ENCODE data around the gene PRKCG. TPM values are rescaled to one million over a fixed set of nuclear protein-coding genes. Genes with fewer than 3 reads are reported as not detected.

The PRKCG gene
- total RNA-seq, 1 experiment from 2014 or later = 2.8 TPM

DNA sequence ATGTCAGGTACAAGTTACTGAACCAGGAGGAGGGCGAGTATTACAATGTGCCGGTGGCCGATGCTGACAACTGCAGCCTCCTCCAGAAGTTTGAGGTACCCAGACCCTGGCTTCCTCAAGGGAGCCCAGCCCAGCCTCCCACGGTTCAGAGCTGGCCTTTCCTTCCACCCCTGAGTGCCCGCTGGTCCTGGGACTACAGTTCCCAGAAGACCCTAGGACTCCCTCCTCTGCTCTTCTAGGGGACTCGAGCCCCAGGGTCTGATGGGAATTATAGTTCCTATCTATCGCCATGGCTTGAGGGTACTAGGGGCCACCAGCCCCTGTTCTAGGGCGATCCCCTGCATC is 11.0 kb downstream of the PRKCG start:
- Histone ChIP-seq H3K9ac (ENCODE audit: low read length) (no peak overlapping the region), H3K27ac (ENCODE audit: low read depth, low read length) (no peak overlapping the region), H3K4me1 (ENCODE audit: control insufficient read depth in 1 of 2, insufficient read depth in 2 of 2, low read length in 2 of 2) (peaks cover 7 to 20% of the 10 kb centered on the region in 2 experiments; a peak in 3 of 4 replicates), H3K27me3 (ENCODE audit: insufficient read depth, low read length) (no peaks in the 10 kb centered on the region), H3K4me3 (replicated peaks in 1 of 2; ENCODE audit: low read depth in 1 of 2, low read length in 2 of 2) (no peak overlapping the region), H3K9me3 (ENCODE audit: control insufficient read depth in 1 of 2, insufficient read depth in 1 of 2, low read depth in 1 of 2, low read length in 2 of 2) (no peaks in the 10 kb centered on the region), H2AFZ (ENCODE audit: low read depth, low read length, poor library complexity, severe bottlenecking) (no peak overlapping the region), H3K79me2 (ENCODE audit: insufficient read depth, low read length) (no peaks in the 10 kb centered on the region), H4K20me1 (ENCODE audit: insufficient read depth) (no peaks in the 10 kb centered on the region), H3K36me3 (ENCODE audit: control insufficient read depth in 1 of 2, insufficient read depth in 2 of 2, low read length in 2 of 2) (no peaks in the 10 kb centered on the region), H3K4me2 (ENCODE audit: low read length) (no peak overlapping the region), H3K9me2 (ENCODE audit: insufficient read depth) (no peaks in the 10 kb centered on the region)
- TF ChIP-seq ZNF274 (IDR thresholded peaks at IDR 0.05; ENCODE audit: low read depth, low read length) = no peak
- TF ChIP-seq, protein P1, sequence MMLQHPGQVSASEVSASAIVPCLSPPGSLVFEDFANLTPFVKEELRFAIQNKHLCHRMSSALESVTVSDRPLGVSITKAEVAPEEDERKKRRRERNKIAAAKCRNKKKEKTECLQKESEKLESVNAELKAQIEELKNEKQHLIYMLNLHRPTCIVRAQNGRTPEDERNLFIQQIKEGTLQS (IDR thresholded peaks at IDR 0.05) = no peak
- no peak for TF ChIP-seq CEBPB (IDR thresholded peaks at IDR 0.05; ENCODE audit: low read depth)
- no peak for TF ChIP-seq MAX (IDR thresholded peaks at IDR 0.05)
- TF ChIP-seq EGR1 (IDR thresholded peaks at IDR 0.05; ENCODE audit: low read depth) = no peak
- no peak for TF ChIP-seq ZFX (IDR thresholded peaks at IDR 0.05)
- TF ChIP-seq POLR2A (IDR thresholded peaks at IDR 0.05; ENCODE audit: borderline replicate concordance, extremely low read depth, insufficient read depth, insufficient read length) = no peak
- ChIA-PET CTCF (no interaction called here), RAD21 (ENCODE audit: low non-redundant PET in 1 of 2, low total read pairs in 2 of 2, uncharacterized antibody in 2 of 2, unreplicated experiment in 2 of 2) (no interaction called here), POLR2A (no interaction called here)
- BruUV-seq (replicated peaks) = no TSS peak
- intact Hi-C loops (cut with micrococcal nuclease) = no loop called here
- DNase-seq (ENCODE audit: low read depth, low spot score) = no peak
- ATAC-seq = no peak

GRCh38 chr19:53894707-53895106 is 12.7 kb downstream of the PRKCG start:
- BruUV-seq (replicated peaks) = no TSS peak
- H3K27ac ChIP-seq (ENCODE audit: low read depth, low read length) = no peak overlapping the region
- no peak overlapping the region for H3K4me3 ChIP-seq (replicated peaks in 1 of 2; ENCODE audit: low read depth in 1 of 2, low read length in 2 of 2)
- H3K9ac ChIP-seq (ENCODE audit: low read length) = 0 out of 2 replicates have a peak overlapping the region, but pooled peaks have one; percentile 6
- no peaks in the 10 kb centered on the region for H3K27me3 ChIP-seq (ENCODE audit: insufficient read depth, low read length)
- ChIA-PET CTCF (no interaction called here), RAD21 (ENCODE audit: low non-redundant PET in 1 of 2, low total read pairs in 2 of 2, uncharacterized antibody in 2 of 2, unreplicated experiment in 2 of 2) (no interaction called here), POLR2A (no interaction called here)
- H4K20me1 ChIP-seq (ENCODE audit: insufficient read depth) = no peaks in the 10 kb centered on the region
- ATAC-seq (no peak), DNase-seq (ENCODE audit: low read depth, low spot score) (no peak)
- intact Hi-C loops (cut with micrococcal nuclease) = loop anchor here (5.0 kb wide), 1 partner anchor 88 kb away; no protein-coding TSS in a partner anchor
- no peak overlapping the region for H3K4me2 ChIP-seq (ENCODE audit: low read length)
- no peaks in the 10 kb centered on the region for H3K79me2 ChIP-seq (ENCODE audit: insufficient read depth, low read length)
- H2AFZ ChIP-seq (ENCODE audit: low read depth, low read length, poor library complexity, severe bottlenecking) = no peak overlapping the region
- H3K9me2 ChIP-seq (ENCODE audit: insufficient read depth) = no peaks in the 10 kb centered on the region
- H3K4me1 ChIP-seq (ENCODE audit: control insufficient read depth in 1 of 2, insufficient read depth in 2 of 2, low read length in 2 of 2) = peaks cover 12 to 29% of the 10 kb centered on the region in 2 experiments; a peak in 3 of 4 replicates
- no peaks in the 10 kb centered on the region for H3K9me3 ChIP-seq (ENCODE audit: control insufficient read depth in 1 of 2, insufficient read depth in 1 of 2, low read depth in 1 of 2, low read length in 2 of 2)
- H3K36me3 ChIP-seq (ENCODE audit: control insufficient read depth in 1 of 2, insufficient read depth in 2 of 2, low read length in 2 of 2) = no peaks in the 10 kb centered on the region
- no peak for TF ChIP-seq EGR1 (IDR thresholded peaks at IDR 0.05; ENCODE audit: low read depth)
- TF ChIP-seq FOSL1 (IDR thresholded peaks at IDR 0.05; ENCODE audit: low read depth) = no peak
- TF ChIP-seq SRF (IDR thresholded peaks at IDR 0.05; ENCODE audit: low read depth) = no peak
- TF ChIP-seq SIN3A (IDR thresholded peaks at IDR 0.05; ENCODE audit: low read depth) = no peak
- no peak for TF ChIP-seq SP1 (IDR thresholded peaks at IDR 0.05; ENCODE audit: low read depth)
- TF ChIP-seq, protein P2, sequence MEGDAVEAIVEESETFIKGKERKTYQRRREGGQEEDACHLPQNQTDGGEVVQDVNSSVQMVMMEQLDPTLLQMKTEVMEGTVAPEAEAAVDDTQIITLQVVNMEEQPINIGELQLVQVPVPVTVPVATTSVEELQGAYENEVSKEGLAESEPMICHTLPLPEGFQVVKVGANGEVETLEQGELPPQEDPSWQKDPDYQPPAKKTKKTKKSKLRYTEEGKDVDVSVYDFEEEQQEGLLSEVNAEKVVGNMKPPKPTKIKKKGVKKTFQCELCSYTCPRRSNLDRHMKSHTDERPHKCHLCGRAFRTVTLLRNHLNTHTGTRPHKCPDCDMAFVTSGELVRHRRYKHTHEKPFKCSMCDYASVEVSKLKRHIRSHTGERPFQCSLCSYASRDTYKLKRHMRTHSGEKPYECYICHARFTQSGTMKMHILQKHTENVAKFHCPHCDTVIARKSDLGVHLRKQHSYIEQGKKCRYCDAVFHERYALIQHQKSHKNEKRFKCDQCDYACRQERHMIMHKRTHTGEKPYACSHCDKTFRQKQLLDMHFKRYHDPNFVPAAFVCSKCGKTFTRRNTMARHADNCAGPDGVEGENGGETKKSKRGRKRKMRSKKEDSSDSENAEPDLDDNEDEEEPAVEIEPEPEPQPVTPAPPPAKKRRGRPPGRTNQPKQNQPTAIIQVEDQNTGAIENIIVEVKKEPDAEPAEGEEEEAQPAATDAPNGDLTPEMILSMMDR (IDR thresholded peaks at IDR 0.05 in 2 of 3, conservative IDR thresholded peaks at IDR 0.05 in 1 of 3; ENCODE audit: borderline replicate concordance in 1 of 3, insufficient read depth in 1 of 3, low read depth in 2 of 3, low read length in 2 of 3) = no peak
- TF ChIP-seq TCF7L2 (IDR thresholded peaks at IDR 0.05; ENCODE audit: borderline replicate concordance, extremely low read depth, insufficient read depth, insufficient read length) = no peak
- no peak for TF ChIP-seq CEBPB (IDR thresholded peaks at IDR 0.05; ENCODE audit: low read depth)
- TF ChIP-seq POLR2A (IDR thresholded peaks at IDR 0.05; ENCODE audit: borderline replicate concordance, extremely low read depth, insufficient read depth, insufficient read length) = no peak
- no peak for TF ChIP-seq RAD21 (IDR thresholded peaks at IDR 0.05; ENCODE audit: low read depth)
- TF ChIP-seq CBX3 (IDR thresholded peaks at IDR 0.05; ENCODE audit: low read depth) = no peak
- no peak for TF ChIP-seq EZH2 (IDR thresholded peaks at IDR 0.05)
- TF ChIP-seq MAX (IDR thresholded peaks at IDR 0.05) = no peak
- TF ChIP-seq ELF1 (IDR thresholded peaks at IDR 0.05; ENCODE audit: borderline replicate concordance, low read depth) = no peak
- no peak for TF ChIP-seq EZH2phosphoT487 (IDR thresholded peaks at IDR 0.05; ENCODE audit: borderline replicate concordance)
- TF ChIP-seq YY1 (IDR thresholded peaks at IDR 0.05; ENCODE audit: extremely low read depth, insufficient replicate concordance, low read depth, low read length) = no peak
